Transverse colon (tissue), 4 donors: Measurements from ENCODE around the gene ZNF326. TPM values are rescaled to one million over a fixed set of nuclear protein-coding genes. Genes with fewer than 3 reads are reported as not detected.

Experiments used
- DNase-seq: peaks from one replicate; pipeline ENCODE4 v3.0.0-alpha.2; 2019
- H3K27ac ChIP-seq, 4 donors: fragments of 200-600 bp; sonication (generic); 2 replicates each; pipeline ENCODE4 v1.5.1; 2016 to 2018; ENCODE audit warnings: inconsistent platforms in 4 of 4
- H3K27me3 ChIP-seq: fragments of 200-600 bp; sonication (generic); 2 replicates; pipeline ENCODE4 v1.5.1; 2017; ENCODE audit warnings: inconsistent platforms
- H3K36me3 ChIP-seq, 4 donors: fragments of 200-600 bp; sonication (generic); 2 replicates each; pipeline ENCODE4 v1.5.1; 2017 to 2019; ENCODE audit warnings: inconsistent platforms in 4 of 4
- H3K4me1 ChIP-seq, 4 donors: fragments of 200-600 bp; sonication (generic); 2 replicates each; pipeline ENCODE4 v1.5.1; 2017 to 2020; ENCODE audit warnings: inconsistent platforms in 4 of 4
- H3K4me3 ChIP-seq, 4 donors: fragments of 200-600 bp; sonication (generic); 1 replicate in 1 of 4; 2 replicates in 3 of 4; pipeline versions ENCODE4 v1.5.1 to v1.6.1; 2017 to 2019; ENCODE audit warnings: inconsistent platforms in 4 of 4
- H3K9me3 ChIP-seq, 2 donors: fragments of 200-600 bp; sonication (generic); 2 replicates each; pipeline ENCODE4 v1.5.1; 2017 to 2019; ENCODE audit warnings: inconsistent platforms in 2 of 2
- EP300 ChIP-seq: sonication (generic); formaldehyde crosslinking; IDR thresholded peaks from one replicate; pipeline ENCODE4 v1.6.1; 2017; ENCODE audit warnings: antibody characterized with exemption, low read depth
- POLR2A ChIP-seq: fragments of 450-650 bp; IDR thresholded peaks from one replicate; pipeline ENCODE4 v1.6.1; 2016; ENCODE audit warnings: antibody characterized with exemption, mild to moderate bottlenecking, moderate library complexity
- POLR2AphosphoS5 ChIP-seq, 3 donors: sonication (generic); formaldehyde crosslinking; IDR thresholded peaks; one replicate each; pipeline ENCODE4 v1.6.1; 2016; ENCODE audit warnings: antibody characterized with exemption in 3 of 3
- WGBS, 2 donors: methylation state at CpG; one replicate each; pipeline ENCODE4 v1.1.5; 2018; ENCODE audit warnings: low coverage in 1 of 2; 5-methylcytosine and 5-hydroxymethylcytosine counted together
- in situ Hi-C, 4 donors: fragments of 200-750 bp; cut with MboI; loops; one replicate each; pipeline versions ENCODE4 v1.15.0 to v1.15.1; 2017; ENCODE audit warnings: low sequenced_read_pairs in 3 of 4, low pct_ligation_motif_present in 1 of 4, low pct_unique_long_range_greater_than_20kb in 1 of 4
- intact Hi-C: fragments of 100-400 bp; cut with DNase I; formaldehyde crosslinking; loops from one replicate; pipeline ENCODE4 v1.15.1; 2023; ENCODE audit warnings: low total_unique reads
- total RNA-seq, 4 donors: library from RNA; depleted of rRNA; stranded (reverse); fragments of >200 nt; gene quantifications; one replicate each; pipeline ENCODE4 v1.1.0, GENCODE V29; 2016
- TF ChIP-seq, protein P1 (sequence below), 5 experiments: fragments of 200-600 bp in 3 of 5; fragments of 450-650 bp in 2 of 5; sonication (generic) in 3 of 5; IDR thresholded peaks; 1 replicate in 2 of 5; 2 replicates in 3 of 5; pipeline ENCODE4 v1.5.1; 2016 to 2017; ENCODE audit warnings: antibody characterized with exemption in 5 of 5, inconsistent platforms in 3 of 5, mild to moderate bottlenecking in 2 of 5, moderate library complexity in 1 of 5

The ZNF326 gene
- total RNA-seq, 4 donors from 2014 or later, result 32.4 to 59.1 (median 39.9) TPM

DNA sequence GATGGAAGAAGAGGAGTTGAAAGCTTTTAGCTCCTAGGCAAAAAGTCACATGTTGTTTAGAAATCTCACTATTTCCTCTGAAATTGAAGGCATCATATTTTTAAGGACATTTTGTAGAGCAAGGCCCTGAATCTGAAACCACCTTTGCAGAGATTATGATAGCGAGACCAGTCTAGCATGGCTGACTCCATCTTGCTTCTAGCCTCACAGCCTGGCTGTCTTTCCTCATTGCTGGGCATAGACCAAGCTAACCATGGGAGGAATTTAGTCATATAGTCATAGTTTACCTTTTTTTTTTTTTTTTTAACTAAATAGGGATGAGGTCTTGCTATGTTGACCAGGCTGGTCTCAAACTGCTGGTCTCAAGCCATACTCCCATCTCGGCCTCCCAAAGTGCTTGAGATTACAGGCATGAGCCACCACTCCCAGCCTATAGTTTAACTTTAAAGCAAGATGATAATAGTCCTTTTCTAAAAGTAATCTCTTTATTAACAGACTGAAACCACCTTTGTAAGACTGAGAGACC, 42.2 kb upstream of the ZNF326 start:
- no peaks in the 10 kb centered on the region for H3K36me3 ChIP-seq
- DNase-seq, result no peak
- no peaks in the 10 kb centered on the region for H3K9me3 ChIP-seq
- peak overlapping the region; percentile 33 to 67 (median 52) for H3K27ac ChIP-seq
- TF ChIP-seq POLR2AphosphoS5 (IDR thresholded peaks at IDR 0.05) (no peak), POLR2A (no peak), EP300 (no peak)
- TF ChIP-seq, protein P1, sequence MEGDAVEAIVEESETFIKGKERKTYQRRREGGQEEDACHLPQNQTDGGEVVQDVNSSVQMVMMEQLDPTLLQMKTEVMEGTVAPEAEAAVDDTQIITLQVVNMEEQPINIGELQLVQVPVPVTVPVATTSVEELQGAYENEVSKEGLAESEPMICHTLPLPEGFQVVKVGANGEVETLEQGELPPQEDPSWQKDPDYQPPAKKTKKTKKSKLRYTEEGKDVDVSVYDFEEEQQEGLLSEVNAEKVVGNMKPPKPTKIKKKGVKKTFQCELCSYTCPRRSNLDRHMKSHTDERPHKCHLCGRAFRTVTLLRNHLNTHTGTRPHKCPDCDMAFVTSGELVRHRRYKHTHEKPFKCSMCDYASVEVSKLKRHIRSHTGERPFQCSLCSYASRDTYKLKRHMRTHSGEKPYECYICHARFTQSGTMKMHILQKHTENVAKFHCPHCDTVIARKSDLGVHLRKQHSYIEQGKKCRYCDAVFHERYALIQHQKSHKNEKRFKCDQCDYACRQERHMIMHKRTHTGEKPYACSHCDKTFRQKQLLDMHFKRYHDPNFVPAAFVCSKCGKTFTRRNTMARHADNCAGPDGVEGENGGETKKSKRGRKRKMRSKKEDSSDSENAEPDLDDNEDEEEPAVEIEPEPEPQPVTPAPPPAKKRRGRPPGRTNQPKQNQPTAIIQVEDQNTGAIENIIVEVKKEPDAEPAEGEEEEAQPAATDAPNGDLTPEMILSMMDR (IDR thresholded peaks at IDR 0.05), result no peak
- WGBS, 2 donors, result 86 to 89% methylated on average over 2 of the region's 2 CpGs
- H3K4me1 ChIP-seq, result peaks cover 0 to 39% (median 10%) of the 10 kb centered on the region in 4 donors
- in situ Hi-C loops, result no loop called here
- H3K4me3 ChIP-seq, result no peak overlapping the region
- intact Hi-C loops, result no loop called here
- no peaks in the 10 kb centered on the region for H3K27me3 ChIP-seq

DNA sequence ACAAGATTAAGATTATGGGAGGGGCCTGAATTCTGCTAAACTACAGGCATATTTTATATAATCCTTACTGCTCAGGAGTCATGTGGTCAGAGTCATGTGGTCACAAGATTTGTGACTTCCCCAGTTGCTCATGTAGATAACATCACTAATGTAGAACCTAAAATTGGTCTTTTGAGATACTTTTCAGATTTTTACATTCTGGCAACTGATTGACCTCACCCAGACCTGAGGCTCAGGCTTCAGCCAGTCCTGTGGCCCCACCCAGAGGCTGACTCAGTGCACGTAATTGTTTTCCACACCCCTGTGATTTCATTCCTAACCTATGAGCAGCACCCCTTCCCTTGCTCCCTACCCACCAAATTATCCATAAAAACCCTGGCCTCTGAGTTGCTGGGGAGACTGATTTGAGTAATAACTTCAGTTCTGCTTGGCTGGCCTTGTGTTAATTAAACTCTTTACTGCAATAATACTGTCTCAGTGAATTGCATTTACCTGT, 41.7 kb upstream of the ZNF326 start:
- Histone ChIP-seq H3K27me3 (no peaks in the 10 kb centered on the region), H3K27ac (peak overlapping the region; percentile 33 to 67 (median 52)), H3K9me3 (no peaks in the 10 kb centered on the region), H3K36me3 (no peaks in the 10 kb centered on the region), H3K4me1 (peaks cover 0 to 39% (median 10%) of the 10 kb centered on the region in 4 donors), H3K4me3 (no peak overlapping the region)
- DNase-seq, result peak; percentile 82
- in situ Hi-C loops (no loop called here), intact Hi-C loops (no loop called here)
- TF ChIP-seq POLR2AphosphoS5 (IDR thresholded peaks at IDR 0.05), result no peak
- TF ChIP-seq EP300, result no peak
- WGBS, 2 donors, result 26 to 60% methylated on average over 1 of the region's 1 CpG

DNA sequence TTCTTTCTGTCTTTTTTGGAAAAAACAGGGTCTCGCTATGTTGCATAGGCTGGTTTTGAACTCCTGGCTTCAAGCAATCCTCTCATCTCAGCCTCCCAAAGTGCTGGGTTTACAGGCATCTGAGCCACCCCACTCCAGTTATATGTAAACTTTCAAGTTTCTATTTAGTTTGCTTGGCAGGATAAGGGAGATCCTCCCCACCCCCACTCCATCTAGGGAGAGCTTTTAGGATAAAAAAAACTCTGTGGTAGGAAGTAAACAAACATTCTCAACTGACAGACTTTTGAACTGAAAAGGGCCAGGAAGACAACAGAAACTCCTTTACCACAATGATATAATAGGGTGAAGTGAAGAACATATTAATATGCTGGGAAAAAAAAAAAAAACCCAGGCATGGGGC, 41.0 kb upstream of the ZNF326 start:
- H3K4me1 ChIP-seq, result peaks cover 0 to 39% (median 10%) of the 10 kb centered on the region in 4 donors
- no peak overlapping the region for H3K4me3 ChIP-seq
- no peaks in the 10 kb centered on the region for H3K27me3 ChIP-seq
- H3K36me3 ChIP-seq, result no peaks in the 10 kb centered on the region
- DNase-seq, result no peak
- in situ Hi-C loops, result no loop called here
- 100% methylated on average over 1 of the region's 1 CpG; no CpG with 5 or more reads in 1 of the 2 donors for WGBS, 2 donors
- TF ChIP-seq, protein P1 (IDR thresholded peaks at IDR 0.05), result no peak
- TF ChIP-seq POLR2A (no peak), EP300 (no peak), POLR2AphosphoS5 (IDR thresholded peaks at IDR 0.05) (no peak)
- no peaks in the 10 kb centered on the region for H3K9me3 ChIP-seq
- intact Hi-C loops, result no loop called here
- peak overlapping the region in 3 of 4 donors; percentile 42 to 60 (median 44) for H3K27ac ChIP-seq

DNA sequence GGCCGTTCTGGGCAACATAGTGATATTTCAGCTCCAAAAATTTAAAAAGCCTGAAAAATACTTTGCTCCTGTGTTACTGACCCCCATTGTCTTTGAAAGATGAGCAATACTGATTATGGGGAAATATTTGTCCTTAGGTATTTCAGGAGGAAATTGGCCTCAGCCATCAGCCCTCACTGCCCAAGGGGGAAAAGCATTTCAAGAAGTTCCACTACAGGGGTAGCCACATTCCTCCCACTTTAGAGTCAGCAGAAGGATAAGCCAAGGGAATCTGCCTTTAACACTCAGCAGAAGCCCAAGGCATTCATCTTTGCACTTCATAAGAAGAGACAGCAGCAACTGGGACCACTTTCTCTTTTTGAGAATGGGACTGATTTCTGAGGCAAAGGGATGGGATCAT, 40.5 kb upstream of the ZNF326 start:
- TF ChIP-seq POLR2AphosphoS5 (IDR thresholded peaks at IDR 0.05), result no peak
- TF ChIP-seq, protein P1 (IDR thresholded peaks at IDR 0.05), result no peak
- no peak for TF ChIP-seq POLR2A
- TF ChIP-seq EP300, result no peak
- Histone ChIP-seq H3K9me3 (no peaks in the 10 kb centered on the region), H3K27me3 (no peaks in the 10 kb centered on the region), H3K4me1 (peaks cover 0 to 39% (median 10%) of the 10 kb centered on the region in 4 donors), H3K27ac (peak overlapping the region in 2 of 4 donors; percentile 42 to 60), H3K4me3 (no peak overlapping the region), H3K36me3 (no peaks in the 10 kb centered on the region)
- in situ Hi-C loops (no loop called here), intact Hi-C loops (no loop called here)
- no peak for DNase-seq
- WGBS, 2 donors, result 83 to 100% methylated on average over 1 of the region's 1 CpG
